Neural cell (in vitro differentiated cells): ENCODE results near the gene UBE2N. TPM values are rescaled to one million over a fixed set of nuclear protein-coding genes. Genes with fewer than 3 reads are reported as not detected.

ENCODE experiments used
- H2AFZ ChIP-seq: fragments of 200-600, 300-800 bp; sonication (generic), shearing (Covaris generic); 2 replicates; pipeline ENCODE4 v1.6.0; 2014; ENCODE audit warnings: low read depth, mild to moderate bottlenecking, antibody characterized with exemption, low read length, moderate library complexity
- H3F3A ChIP-seq: fragments of 200-600 bp; shearing (Covaris generic); 2 replicates; pipeline ENCODE4 v1.6.1; 2016; ENCODE audit warnings: mild to moderate bottlenecking, moderate library complexity, mixed read lengths, antibody characterized with exemption, low read length; ENCODE audit not compliant: insufficient read depth, poor library complexity, severe bottlenecking
- H3K27ac ChIP-seq: fragments of 200-600, 300-800 bp; sonication (generic), shearing (Covaris generic); 2 replicates; pipeline ENCODE4 v1.5.1; 2014; ENCODE audit warnings: mild to moderate bottlenecking, low read length, moderate library complexity
- H3K27me3 ChIP-seq: fragments of 300-800, 200-600 bp; sonication (generic), shearing (Covaris generic); 2 replicates; pipeline ENCODE4 v1.6.0; 2014; ENCODE audit warnings: mild to moderate bottlenecking, low read depth, low read length, moderate library complexity; ENCODE audit not compliant: insufficient read depth
- H3K36me3 ChIP-seq: fragments of 300-800, 200-600 bp; sonication (generic), shearing (Covaris generic); 2 replicates; pipeline ENCODE4 v1.5.1; 2014; ENCODE audit warnings: mild to moderate bottlenecking, antibody characterized with exemption, low read length, moderate library complexity; ENCODE audit not compliant: insufficient read depth
- H3K4me2 ChIP-seq: fragments of 300-800, 200-600 bp; sonication (generic), shearing (Covaris generic); 2 replicates; pipeline ENCODE4 v1.6.0; 2014; ENCODE audit warnings: mild to moderate bottlenecking, low read length
- H3K4me3 ChIP-seq: fragments of 300-800, 200-600 bp; sonication (generic), shearing (Covaris generic); 2 replicates; pipeline ENCODE4 v1.5.1; 2014; ENCODE audit warnings: mild to moderate bottlenecking, low read length, moderate library complexity
- H3K79me2 ChIP-seq: fragments of 200-600 bp; shearing (Covaris generic); replicated peaks from 2 replicates; pipeline ENCODE4 v1.6.0; 2014; ENCODE audit warnings: mild to moderate bottlenecking, low read length, moderate library complexity; ENCODE audit not compliant: insufficient read depth
- H3K9ac ChIP-seq: fragments of 300-800, 200-600 bp; sonication (generic), shearing (Covaris generic); 2 replicates; pipeline ENCODE4 v1.6.1; 2016; ENCODE audit warnings: mild to moderate bottlenecking, low read length, mixed read lengths
- H3K9me2 ChIP-seq: fragments of 200-600 bp; shearing (Covaris generic); 2 replicates; pipeline ENCODE4 v1.6.1; 2016; ENCODE audit warnings: mild to moderate bottlenecking, low read length, mixed read lengths; ENCODE audit not compliant: insufficient read depth
- H3K9me3 ChIP-seq: fragments of 200-600, 300-800 bp; sonication (generic), shearing (Covaris generic); 2 replicates; pipeline ENCODE4 v1.6.1; 2016; ENCODE audit warnings: mild to moderate bottlenecking, mixed run types, low read length, moderate library complexity, mixed read lengths
- H4K20me1 ChIP-seq: fragments of 200-600 bp; shearing (Covaris generic); 2 replicates; pipeline ENCODE4 v1.6.1; 2016; ENCODE audit warnings: mild to moderate bottlenecking, mixed run types; ENCODE audit not compliant: insufficient read depth
- EP300 ChIP-seq: fragments of 450-650 bp; conservative IDR thresholded peaks from 2 replicates; pipeline ENCODE4 v1.6.1; 2014; ENCODE audit warnings: antibody characterized with exemption, mild to moderate bottlenecking, moderate library complexity; ENCODE audit not compliant: poor library complexity, severe bottlenecking
- EZH2 ChIP-seq: fragments of 200-600, 300-800 bp; shearing (Covaris generic), sonication (generic); IDR thresholded peaks from 2 replicates; pipeline ENCODE4 v1.6.1; 2014; ENCODE audit warnings: antibody characterized with exemption, low read length, borderline replicate concordance, mild to moderate bottlenecking; ENCODE audit not compliant: insufficient read depth, poor library complexity, severe bottlenecking
- MXI1 ChIP-seq: fragments of 450-650 bp; conservative IDR thresholded peaks from 2 replicates; pipeline ENCODE4 v1.6.1; 2014; ENCODE audit warnings: antibody characterized with exemption, mild to moderate bottlenecking; ENCODE audit not compliant: poor library complexity, severe bottlenecking
- POLR2AphosphoS5 ChIP-seq: IDR thresholded peaks from 2 replicates; pipeline ENCODE4 v1.6.1; 2012
- RAD21 ChIP-seq: fragments of 450-650 bp; conservative IDR thresholded peaks from 2 replicates; pipeline ENCODE4 v1.6.1; 2014; ENCODE audit warnings: antibody characterized with exemption, mild to moderate bottlenecking, moderate library complexity
- SMC3 ChIP-seq: fragments of 450-650 bp; conservative IDR thresholded peaks from 2 replicates; pipeline ENCODE4 v1.6.1; 2014; ENCODE audit warnings: antibody characterized with exemption, mild to moderate bottlenecking, moderate library complexity; ENCODE audit not compliant: poor library complexity
- TAF1 ChIP-seq: IDR thresholded peaks from 2 replicates; pipeline ENCODE4 v1.6.1; 2012; ENCODE audit warnings: low read depth
- polyA plus RNA-seq: library from polyadenylated mRNA; depleted of rRNA; stranded (reverse); fragments of >200 nt; gene quantifications from 2 replicates; pipeline ENCODE4 v1.2.3, GENCODE V29; 2014
- TF ChIP-seq, protein P1 (sequence below): IDR thresholded peaks from 2 replicates; pipeline ENCODE4 v1.6.1; 2012; ENCODE audit warnings: borderline replicate concordance
- TF ChIP-seq, protein P2 (sequence below): fragments of 450-650 bp; IDR thresholded peaks from 2 replicates; pipeline ENCODE4 v1.5.1; 2014; ENCODE audit warnings: antibody characterized with exemption, mild to moderate bottlenecking, moderate library complexity; ENCODE audit not compliant: poor library complexity, severe bottlenecking

The UBE2N gene
- polyA plus RNA-seq, 1 donor from 2014 or later, result 172 TPM

DNA sequence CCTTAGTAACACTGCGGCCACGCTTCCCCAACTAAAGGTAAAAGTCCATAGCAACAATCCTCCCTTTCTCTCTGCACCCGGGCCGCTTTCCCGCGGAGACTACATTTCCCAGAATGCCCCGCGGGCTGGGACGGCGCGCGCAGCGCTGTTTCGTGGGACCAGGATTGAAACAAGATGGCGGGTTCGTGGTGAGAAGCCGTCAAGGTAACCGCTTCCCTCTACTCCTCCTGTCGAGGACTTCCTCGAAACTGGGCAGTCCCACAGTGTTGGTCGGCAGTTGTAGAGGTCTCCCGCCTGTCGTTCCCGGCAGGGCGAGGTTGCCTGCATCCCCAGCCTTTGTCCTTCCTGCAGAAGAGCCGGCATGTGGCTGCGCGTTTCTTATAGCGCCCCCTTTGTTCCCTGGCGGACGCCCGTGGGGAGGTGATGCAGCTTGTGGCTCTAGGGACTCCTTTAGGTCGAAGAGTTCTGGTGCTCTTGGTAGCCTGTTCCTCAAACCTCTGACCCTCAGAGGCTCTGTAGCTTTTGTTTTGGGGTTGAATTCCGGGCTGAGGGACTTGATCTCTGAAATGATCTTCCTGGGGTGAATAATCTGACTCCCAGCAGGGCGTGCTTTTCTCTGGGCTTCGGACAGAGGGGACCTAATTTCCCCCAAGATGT lies 25.7 kb upstream of the UBE2N start, which contains the start of gene MRPL42:
Gene MRPL42 (plus strand): TSS at position 164 of the 657 bp plus-strand sequence. CDS start 1,772 bp downstream, outside the sequence.
- Histone ChIP-seq H2AFZ (peak within 1 kb of the TSS; percentile 95), H3K27ac (peak within 1 kb of the TSS; percentile 98), H3K27me3 (no peaks in the 10 kb centered on the region), H3K36me3 (peaks cover 3% of the 10 kb centered on the region), H3K4me2 (peak within 1 kb of the TSS; percentile 97), H3K79me2 (peaks cover 48% of the 10 kb centered on the region), H3F3A (no peaks in the 10 kb centered on the region), H3K9me2 (no peaks in the 10 kb centered on the region), H4K20me1 (no peaks in the 10 kb centered on the region), H3K9me3 (no peaks in the 10 kb centered on the region), H3K4me3 (peak within 1 kb of the TSS; percentile 67), H3K9ac (peak within 1 kb of the TSS; percentile 97)
- TF ChIP-seq EZH2 (no peak), TAF1 (peak; percentile 92), EP300 (peak; percentile 74), MXI1 (peak; percentile 95), SMC3 (peak; percentile 62), RAD21 (peak; percentile 56), POLR2AphosphoS5 (peak; percentile 100)
- TF ChIP-seq, protein P1, sequence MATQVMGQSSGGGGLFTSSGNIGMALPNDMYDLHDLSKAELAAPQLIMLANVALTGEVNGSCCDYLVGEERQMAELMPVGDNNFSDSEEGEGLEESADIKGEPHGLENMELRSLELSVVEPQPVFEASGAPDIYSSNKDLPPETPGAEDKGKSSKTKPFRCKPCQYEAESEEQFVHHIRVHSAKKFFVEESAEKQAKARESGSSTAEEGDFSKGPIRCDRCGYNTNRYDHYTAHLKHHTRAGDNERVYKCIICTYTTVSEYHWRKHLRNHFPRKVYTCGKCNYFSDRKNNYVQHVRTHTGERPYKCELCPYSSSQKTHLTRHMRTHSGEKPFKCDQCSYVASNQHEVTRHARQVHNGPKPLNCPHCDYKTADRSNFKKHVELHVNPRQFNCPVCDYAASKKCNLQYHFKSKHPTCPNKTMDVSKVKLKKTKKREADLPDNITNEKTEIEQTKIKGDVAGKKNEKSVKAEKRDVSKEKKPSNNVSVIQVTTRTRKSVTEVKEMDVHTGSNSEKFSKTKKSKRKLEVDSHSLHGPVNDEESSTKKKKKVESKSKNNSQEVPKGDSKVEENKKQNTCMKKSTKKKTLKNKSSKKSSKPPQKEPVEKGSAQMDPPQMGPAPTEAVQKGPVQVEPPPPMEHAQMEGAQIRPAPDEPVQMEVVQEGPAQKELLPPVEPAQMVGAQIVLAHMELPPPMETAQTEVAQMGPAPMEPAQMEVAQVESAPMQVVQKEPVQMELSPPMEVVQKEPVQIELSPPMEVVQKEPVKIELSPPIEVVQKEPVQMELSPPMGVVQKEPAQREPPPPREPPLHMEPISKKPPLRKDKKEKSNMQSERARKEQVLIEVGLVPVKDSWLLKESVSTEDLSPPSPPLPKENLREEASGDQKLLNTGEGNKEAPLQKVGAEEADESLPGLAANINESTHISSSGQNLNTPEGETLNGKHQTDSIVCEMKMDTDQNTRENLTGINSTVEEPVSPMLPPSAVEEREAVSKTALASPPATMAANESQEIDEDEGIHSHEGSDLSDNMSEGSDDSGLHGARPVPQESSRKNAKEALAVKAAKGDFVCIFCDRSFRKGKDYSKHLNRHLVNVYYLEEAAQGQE, result peak; percentile 98
- TF ChIP-seq, protein P2, sequence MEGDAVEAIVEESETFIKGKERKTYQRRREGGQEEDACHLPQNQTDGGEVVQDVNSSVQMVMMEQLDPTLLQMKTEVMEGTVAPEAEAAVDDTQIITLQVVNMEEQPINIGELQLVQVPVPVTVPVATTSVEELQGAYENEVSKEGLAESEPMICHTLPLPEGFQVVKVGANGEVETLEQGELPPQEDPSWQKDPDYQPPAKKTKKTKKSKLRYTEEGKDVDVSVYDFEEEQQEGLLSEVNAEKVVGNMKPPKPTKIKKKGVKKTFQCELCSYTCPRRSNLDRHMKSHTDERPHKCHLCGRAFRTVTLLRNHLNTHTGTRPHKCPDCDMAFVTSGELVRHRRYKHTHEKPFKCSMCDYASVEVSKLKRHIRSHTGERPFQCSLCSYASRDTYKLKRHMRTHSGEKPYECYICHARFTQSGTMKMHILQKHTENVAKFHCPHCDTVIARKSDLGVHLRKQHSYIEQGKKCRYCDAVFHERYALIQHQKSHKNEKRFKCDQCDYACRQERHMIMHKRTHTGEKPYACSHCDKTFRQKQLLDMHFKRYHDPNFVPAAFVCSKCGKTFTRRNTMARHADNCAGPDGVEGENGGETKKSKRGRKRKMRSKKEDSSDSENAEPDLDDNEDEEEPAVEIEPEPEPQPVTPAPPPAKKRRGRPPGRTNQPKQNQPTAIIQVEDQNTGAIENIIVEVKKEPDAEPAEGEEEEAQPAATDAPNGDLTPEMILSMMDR, result peak; percentile 91

DNA sequence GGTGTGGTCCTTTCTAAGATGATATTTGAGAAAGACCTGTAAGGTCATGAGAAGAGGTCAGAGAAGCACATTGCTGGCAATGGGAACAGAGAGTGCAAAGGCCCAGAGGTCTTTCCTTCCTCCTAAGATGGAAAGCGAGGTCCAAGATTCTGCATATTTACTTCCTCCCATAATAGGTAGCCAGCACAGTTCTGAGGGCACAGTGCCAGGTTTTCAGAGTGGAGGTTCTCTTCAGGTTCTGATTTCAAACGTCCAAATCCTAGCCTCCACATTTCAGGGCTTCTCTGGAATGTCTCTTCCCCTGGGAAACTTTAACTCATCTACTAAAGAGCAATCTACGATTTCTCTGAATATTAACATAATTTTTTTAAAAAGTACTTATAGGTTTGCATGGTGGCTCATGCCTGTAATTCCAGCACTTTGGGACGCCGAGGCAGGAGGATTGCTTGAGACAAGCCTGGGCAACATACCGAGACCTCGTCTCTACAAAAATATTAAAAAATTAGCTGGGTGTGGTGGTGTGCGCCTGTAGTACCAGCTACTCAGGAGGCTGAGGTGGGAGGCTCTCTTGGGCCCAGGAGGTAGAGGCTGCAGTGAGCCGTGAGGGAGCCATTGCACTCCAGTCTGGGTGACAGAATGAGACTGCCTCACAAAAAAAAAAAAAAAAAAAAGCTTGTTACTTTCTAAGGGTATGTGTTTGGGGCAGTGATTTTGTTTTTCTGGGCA lies 25.0 kb upstream of the UBE2N start:
- Histone ChIP-seq H2AFZ (peak overlapping the region; percentile 95), H4K20me1 (no peaks in the 10 kb centered on the region), H3K9ac (no peak overlapping the region), H3K79me2 (peaks cover 42% of the 10 kb centered on the region), H3K9me3 (no peaks in the 10 kb centered on the region), H3F3A (no peaks in the 10 kb centered on the region), H3K27ac (peak overlapping the region; percentile 98), H3K27me3 (no peaks in the 10 kb centered on the region), H3K4me3 (peak overlapping the region; percentile 67), H3K4me2 (no peak overlapping the region), H3K36me3 (peaks cover 3% of the 10 kb centered on the region), H3K9me2 (no peaks in the 10 kb centered on the region)
- TF ChIP-seq, protein P2, result no peak
- TF ChIP-seq, protein P1, result no peak
- TF ChIP-seq EP300 (no peak), RAD21 (no peak), TAF1 (no peak), MXI1 (no peak), SMC3 (no peak), EZH2 (no peak), POLR2AphosphoS5 (no peak)
